IMR-90 (cell line): ENCODE measurements around the gene TBL3. TPM values are rescaled to one million over a fixed set of nuclear protein-coding genes. Genes with fewer than 3 reads are reported as not detected.

ENCODE experiments used
- ATAC-seq: fragments of 200-7000 bp; cut with Tn5 transposase; 2 replicates; pipeline ENCODE4 v1.9.1; 2020; ENCODE audit warnings: low read depth, mild to moderate bottlenecking, moderate library complexity
- BruUV-seq: library from RNA; stranded (reverse); fragments of 400-500 nt; replicated peaks from 2 replicates; lab custom pipeline; 2021; lab: Mats Ljungman, UMichigan
- CTCF ChIA-PET: fragments of 300-600 bp; formaldehyde crosslinking; extraction: SDS; loops from one replicate; lab custom pipeline; 2021; ENCODE audit warnings: antibody characterized with exemption; lab: Yijun Ruan, JAX
- POLR2A ChIA-PET: fragments of 300-600 bp; sonication (Branson Sonifier 250); formaldehyde crosslinking; loops from one replicate; lab custom pipeline; 2022; ENCODE audit warnings: antibody characterized with exemption; ENCODE audit not compliant: unreplicated experiment; lab: Charles Lee
- DNase-seq: peaks from one replicate; pipeline ENCODE4 v3.0.0; 2013
- H2AFZ ChIP-seq: replicated peaks from 2 replicates; pipeline ENCODE3; 2013; ENCODE audit warnings: low read length, mild to moderate bottlenecking; ENCODE audit not compliant: poor library complexity
- H2AK5ac ChIP-seq: 2 replicates; pipeline ENCODE4 v1.6.1; 2013; ENCODE audit warnings: low read depth, low read length, inconsistent platforms
- H2AK9ac ChIP-seq: replicated peaks from 2 replicates; pipeline ENCODE3; 2013; ENCODE audit warnings: mild to moderate bottlenecking, low read depth, low read length, moderate library complexity; ENCODE audit not compliant: poor library complexity
- H2BK120ac ChIP-seq: 2 replicates; pipeline ENCODE4 v1.6.1; 2013; ENCODE audit warnings: low read depth, low read length, inconsistent platforms
- H2BK15ac ChIP-seq: 3 replicates; pipeline ENCODE4 v1.6.1; 2013; ENCODE audit warnings: low read depth, low read length, inconsistent platforms
- H2BK20ac ChIP-seq: 2 replicates; pipeline ENCODE4 v1.6.1; 2013; ENCODE audit warnings: low read depth, mild to moderate bottlenecking, inconsistent platforms, low read length, moderate library complexity
- H2BK5ac ChIP-seq: 2 replicates; pipeline ENCODE4 v1.6.1; 2013; ENCODE audit warnings: mild to moderate bottlenecking, low read depth, low read length, inconsistent platforms; ENCODE audit not compliant: poor library complexity, severe bottlenecking
- H3K14ac ChIP-seq: replicated peaks from 2 replicates; pipeline ENCODE4 v1.6.1; 2013; ENCODE audit warnings: low read depth, low read length, inconsistent platforms
- H3K18ac ChIP-seq: 2 replicates; pipeline ENCODE4 v1.6.1; 2013; ENCODE audit warnings: low read depth, low read length, control low read depth
- H3K23ac ChIP-seq: 2 replicates; pipeline ENCODE4 v1.6.1; 2013; ENCODE audit warnings: low read depth, low read length, inconsistent platforms
- H3K27ac ChIP-seq: 2 replicates; pipeline ENCODE4 v1.5.1; 2013; ENCODE audit warnings: mild to moderate bottlenecking, control low read depth, low read length; ENCODE audit not compliant: insufficient read depth
- H3K27me3 ChIP-seq: 2 replicates; pipeline ENCODE4 v1.6.1; 2013; ENCODE audit warnings: low read length; ENCODE audit not compliant: control insufficient read depth, insufficient read depth
- H3K36me3 ChIP-seq: 2 replicates; pipeline ENCODE4 v1.6.1; 2013; ENCODE audit warnings: low read length, mixed read lengths; ENCODE audit not compliant: control insufficient read depth, insufficient read depth
- H3K4ac ChIP-seq: 2 replicates; pipeline ENCODE4 v1.6.1; 2013; ENCODE audit warnings: low read depth, low read length, inconsistent platforms
- H3K4me1 ChIP-seq: 2 replicates; pipeline ENCODE4 v1.6.1; 2013; ENCODE audit warnings: low read length, mixed read lengths; ENCODE audit not compliant: control insufficient read depth, insufficient read depth
- H3K4me2 ChIP-seq: 2 replicates; pipeline ENCODE4 v1.6.1; 2013; ENCODE audit warnings: low read depth, mild to moderate bottlenecking, control low read depth, low read length, moderate library complexity
- H3K4me3 ChIP-seq: 2 replicates; pipeline ENCODE4 v1.5.1; 2013; ENCODE audit warnings: low read depth, mild to moderate bottlenecking, control low read depth, low read length, moderate library complexity; ENCODE audit not compliant: insufficient read depth
- H3K56ac ChIP-seq: 2 replicates; pipeline ENCODE4 v1.6.1; 2013; ENCODE audit warnings: low read length, inconsistent platforms; ENCODE audit not compliant: insufficient read depth; ENCODE audit errors: extremely low read depth
- H3K79me1 ChIP-seq, 2 experiments: 2 replicates each; pipeline ENCODE4 v1.6.1; 2013; ENCODE audit warnings: low read length in 2 of 2, inconsistent platforms in 1 of 2, low read depth in 1 of 2
- H3K9ac ChIP-seq: 2 replicates; pipeline ENCODE4 v1.6.1; 2013; ENCODE audit warnings: low read depth, low read length, control low read depth
- H3K9me1 ChIP-seq: 2 replicates; pipeline ENCODE4 v1.6.1; 2013; ENCODE audit warnings: low read length, inconsistent platforms; ENCODE audit not compliant: insufficient read depth
- H3K9me3 ChIP-seq: 2 replicates; pipeline ENCODE4 v1.6.1; 2013; ENCODE audit warnings: low read length; ENCODE audit not compliant: control insufficient read depth, insufficient read depth
- H4K20me1 ChIP-seq: 2 replicates; pipeline ENCODE4 v1.6.1; 2013; ENCODE audit warnings: low read length, inconsistent platforms; ENCODE audit not compliant: insufficient read depth
- H4K5ac ChIP-seq: 2 replicates; pipeline ENCODE4 v1.6.1; 2013; ENCODE audit warnings: mild to moderate bottlenecking, low read depth, low read length, control low read depth
- H4K8ac ChIP-seq, 2 experiments: 2 replicates each; pipeline ENCODE4 v1.6.1; 2013; ENCODE audit warnings: low read depth in 2 of 2, low read length in 2 of 2, control low read depth in 1 of 2, inconsistent platforms in 1 of 2
- H4K91ac ChIP-seq: 2 replicates; pipeline ENCODE4 v1.6.1; 2013; ENCODE audit warnings: low read depth, low read length, inconsistent platforms; ENCODE audit not compliant: insufficient read depth
- BHLHE40 ChIP-seq: fragments of 150-350 bp; IDR thresholded peaks from 2 replicates; pipeline ENCODE4 v1.6.1; 2016; ENCODE audit warnings: mild to moderate bottlenecking, low read depth, low read length
- CEBPB ChIP-seq: IDR thresholded peaks from 2 replicates; pipeline ENCODE4 v1.6.1; 2012; ENCODE audit warnings: low read depth, low read length, improper control_type of control experiment
- CHD1 ChIP-seq: IDR thresholded peaks from 2 replicates; pipeline ENCODE4 v1.6.1; 2012; ENCODE audit warnings: low read depth, low read length, improper control_type of control experiment
- FOS ChIP-seq: fragments of 150-350 bp; IDR thresholded peaks from 2 replicates; pipeline ENCODE4 v1.6.1; 2016; ENCODE audit warnings: low read depth, low read length
- MAFK ChIP-seq: IDR thresholded peaks from 2 replicates; pipeline ENCODE4 v1.6.1; 2012; ENCODE audit warnings: low read depth, low read length, improper control_type of control experiment
- MAZ ChIP-seq: IDR thresholded peaks from 2 replicates; pipeline ENCODE4 v1.6.1; 2012; ENCODE audit warnings: low read depth, mild to moderate bottlenecking, low read length, improper control_type of control experiment, moderate library complexity, borderline replicate concordance
- NFE2L2 ChIP-seq: fragments of 150-350 bp; IDR thresholded peaks from 2 replicates; pipeline ENCODE4 v1.6.1; 2016; ENCODE audit warnings: low read depth, mild to moderate bottlenecking, low read length
- POLR2A ChIP-seq: IDR thresholded peaks from 2 replicates; pipeline ENCODE4 v1.6.1; 2012; ENCODE audit warnings: mild to moderate bottlenecking, low read depth, low read length
- RAD21 ChIP-seq: IDR thresholded peaks from 2 replicates; pipeline ENCODE4 v1.6.1; 2012; ENCODE audit warnings: low read length, improper control_type of control experiment
- RCOR1 ChIP-seq: IDR thresholded peaks from 2 replicates; pipeline ENCODE4 v1.6.1; 2012; ENCODE audit warnings: mild to moderate bottlenecking, low read length, improper control_type of control experiment; ENCODE audit not compliant: insufficient replicate concordance
- WGBS, 2 experiments: methylation state at CpG; one replicate each; pipeline versions ENCODE4 v1.1.5 to v1.1.7; 2013; ENCODE audit warnings: missing lambda C conversion rate in 2 of 2; ENCODE audit not compliant: insufficient read length in 1 of 2; ENCODE audit errors: extremely low coverage in 2 of 2; 5-methylcytosine and 5-hydroxymethylcytosine counted together
- dilution Hi-C: fragments of 300-500 bp; cut with HindIII; formaldehyde crosslinking; loops from one replicate; pipeline ENCODE4 v1.14.3; 2018; ENCODE audit warnings: low sequenced_read_pairs; ENCODE audit not compliant: unreplicated experiment
- in situ Hi-C: fragments of 300-500 bp; cut with MboI; formaldehyde crosslinking; loops from 3 replicates; pipeline ENCODE4 v1.14.3; 2019; ENCODE audit warnings: low sequenced_read_pairs, inconsistent platforms, mixed read lengths
- intact Hi-C: fragments of 100-400 bp; cut with micrococcal nuclease; formaldehyde crosslinking; loops from 2 replicates; pipeline ENCODE4 v1.10.0; 2022
- polyA plus RNA-seq, 3 experiments: library from polyadenylated mRNA; depleted of rRNA; stranded (reverse); fragments of >200 nt; gene quantifications; 2 replicates each; pipeline ENCODE4 v1.2.3, GENCODE V29; 2012; ENCODE audit warnings: low replicate concordance in 1 of 3
- total RNA-seq: library from RNA; depleted of rRNA; stranded (reverse); fragments of >200 nt; gene quantifications from 2 replicates; pipeline ENCODE4 v1.2.3, GENCODE V29; 2012
- TF ChIP-seq, protein P1 (sequence below): conservative IDR thresholded peaks from 2 replicates; pipeline ENCODE4 v1.5.1; 2012; ENCODE audit warnings: mild to moderate bottlenecking, low read depth, low read length, improper control_type of control experiment
- TF ChIP-seq, protein P2 (sequence below): fragments of 150-350 bp; IDR thresholded peaks from 2 replicates; pipeline ENCODE4 v1.6.1; 2017; ENCODE audit warnings: mild to moderate bottlenecking, antibody characterized with exemption, low read length, low read depth
- TF ChIP-seq, protein P3 (sequence below): fragments of 150-350 bp; IDR thresholded peaks from 2 replicates; pipeline ENCODE4 v1.6.1; 2016; ENCODE audit warnings: low read depth, mild to moderate bottlenecking, low read length, moderate library complexity, borderline replicate concordance

TBL3 gene
- total and polyA plus RNA-seq, 2 of the 4 experiments (the other 2 are of a cell fraction), result 38.5 to 60.8 TPM

DNA sequence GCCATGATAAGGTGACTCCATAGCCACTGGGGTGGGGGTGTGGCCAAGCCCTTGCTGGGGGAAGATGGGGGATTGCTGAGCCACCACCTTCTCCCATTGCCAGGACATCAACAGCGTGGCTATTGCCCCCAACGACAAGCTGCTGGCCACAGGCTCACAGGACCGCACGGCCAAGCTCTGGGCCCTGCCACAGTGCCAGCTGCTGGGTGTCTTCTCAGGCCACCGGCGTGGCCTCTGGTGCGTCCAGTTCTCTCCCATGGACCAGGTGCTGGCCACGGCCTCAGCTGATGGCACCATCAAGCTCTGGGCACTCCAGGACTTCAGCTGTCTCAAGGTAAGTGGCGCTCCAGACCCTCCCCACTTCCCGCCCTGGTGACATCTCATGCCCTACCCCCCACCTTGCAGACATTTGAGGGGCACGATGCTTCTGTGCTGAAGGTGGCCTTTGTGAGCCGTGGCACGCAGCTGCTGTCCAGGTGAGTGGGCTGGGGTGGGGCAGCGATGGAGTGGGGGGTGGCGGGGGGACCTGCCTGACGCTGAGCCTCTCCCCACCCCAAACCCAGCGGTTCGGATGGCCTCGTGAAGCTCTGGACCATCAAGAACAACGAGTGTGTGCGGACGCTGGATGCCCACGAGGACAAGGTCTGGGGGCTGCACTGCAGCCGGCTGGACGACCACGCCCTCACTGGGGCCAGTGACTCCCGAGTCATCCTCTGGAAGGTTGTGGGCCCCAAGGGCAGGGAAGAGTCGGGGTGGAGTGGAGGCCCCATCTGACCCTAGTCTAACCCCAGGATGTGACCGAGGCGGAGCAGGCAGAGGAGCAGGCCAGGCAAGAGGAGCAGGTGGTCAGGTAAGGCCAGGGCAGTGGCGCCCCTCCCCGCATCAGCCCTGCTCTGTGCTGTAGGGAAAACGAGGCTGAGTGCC, 5.4 kb downstream of the TBL3 start:
- no peak overlapping the region for H3K4ac ChIP-seq
- ChIA-PET POLR2A (no interaction called here), CTCF (no interaction called here)
- H3K27ac ChIP-seq, result no peak overlapping the region
- dilution Hi-C loops, result no loop called here
- no peak overlapping the region for H2BK20ac ChIP-seq
- TF ChIP-seq CHD1 (no peak), BHLHE40 (no peak), CEBPB (no peak), RCOR1 (no peak), FOS (no peak), NFE2L2 (no peak), MAZ (no peak), MAFK (no peak), RAD21 (no peak), POLR2A (no peak)
- TF ChIP-seq, protein P1, sequence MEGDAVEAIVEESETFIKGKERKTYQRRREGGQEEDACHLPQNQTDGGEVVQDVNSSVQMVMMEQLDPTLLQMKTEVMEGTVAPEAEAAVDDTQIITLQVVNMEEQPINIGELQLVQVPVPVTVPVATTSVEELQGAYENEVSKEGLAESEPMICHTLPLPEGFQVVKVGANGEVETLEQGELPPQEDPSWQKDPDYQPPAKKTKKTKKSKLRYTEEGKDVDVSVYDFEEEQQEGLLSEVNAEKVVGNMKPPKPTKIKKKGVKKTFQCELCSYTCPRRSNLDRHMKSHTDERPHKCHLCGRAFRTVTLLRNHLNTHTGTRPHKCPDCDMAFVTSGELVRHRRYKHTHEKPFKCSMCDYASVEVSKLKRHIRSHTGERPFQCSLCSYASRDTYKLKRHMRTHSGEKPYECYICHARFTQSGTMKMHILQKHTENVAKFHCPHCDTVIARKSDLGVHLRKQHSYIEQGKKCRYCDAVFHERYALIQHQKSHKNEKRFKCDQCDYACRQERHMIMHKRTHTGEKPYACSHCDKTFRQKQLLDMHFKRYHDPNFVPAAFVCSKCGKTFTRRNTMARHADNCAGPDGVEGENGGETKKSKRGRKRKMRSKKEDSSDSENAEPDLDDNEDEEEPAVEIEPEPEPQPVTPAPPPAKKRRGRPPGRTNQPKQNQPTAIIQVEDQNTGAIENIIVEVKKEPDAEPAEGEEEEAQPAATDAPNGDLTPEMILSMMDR, result no peak
- TF ChIP-seq, protein P2, sequence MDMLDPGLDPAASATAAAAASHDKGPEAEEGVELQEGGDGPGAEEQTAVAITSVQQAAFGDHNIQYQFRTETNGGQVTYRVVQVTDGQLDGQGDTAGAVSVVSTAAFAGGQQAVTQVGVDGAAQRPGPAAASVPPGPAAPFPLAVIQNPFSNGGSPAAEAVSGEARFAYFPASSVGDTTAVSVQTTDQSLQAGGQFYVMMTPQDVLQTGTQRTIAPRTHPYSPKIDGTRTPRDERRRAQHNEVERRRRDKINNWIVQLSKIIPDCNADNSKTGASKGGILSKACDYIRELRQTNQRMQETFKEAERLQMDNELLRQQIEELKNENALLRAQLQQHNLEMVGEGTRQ, result no peak
- TF ChIP-seq, protein P3, sequence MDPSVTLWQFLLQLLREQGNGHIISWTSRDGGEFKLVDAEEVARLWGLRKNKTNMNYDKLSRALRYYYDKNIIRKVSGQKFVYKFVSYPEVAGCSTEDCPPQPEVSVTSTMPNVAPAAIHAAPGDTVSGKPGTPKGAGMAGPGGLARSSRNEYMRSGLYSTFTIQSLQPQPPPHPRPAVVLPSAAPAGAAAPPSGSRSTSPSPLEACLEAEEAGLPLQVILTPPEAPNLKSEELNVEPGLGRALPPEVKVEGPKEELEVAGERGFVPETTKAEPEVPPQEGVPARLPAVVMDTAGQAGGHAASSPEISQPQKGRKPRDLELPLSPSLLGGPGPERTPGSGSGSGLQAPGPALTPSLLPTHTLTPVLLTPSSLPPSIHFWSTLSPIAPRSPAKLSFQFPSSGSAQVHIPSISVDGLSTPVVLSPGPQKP, result no peak
- no peak overlapping the region for H2BK5ac ChIP-seq
- no peak overlapping the region for H4K8ac ChIP-seq
- H2AK5ac ChIP-seq, result no peak overlapping the region
- no peak overlapping the region for H2BK120ac ChIP-seq
- no peak overlapping the region for H4K91ac ChIP-seq
- H3K9me3 ChIP-seq, result no peaks in the 10 kb centered on the region
- peaks cover 3% of the 10 kb centered on the region; the same call in 1 of the 2 replicates for H3K4me1 ChIP-seq
- ATAC-seq (no peak), DNase-seq (no peak)
- no peak overlapping the region for H2BK15ac ChIP-seq
- H3K14ac ChIP-seq, result no peak overlapping the region
- peaks cover 48% of the 10 kb centered on the region for H3K36me3 ChIP-seq
- no peaks in the 10 kb centered on the region for H3K9me1 ChIP-seq
- no peak overlapping the region for H3K9ac ChIP-seq
- intact Hi-C loops, result no loop called here
- no peak overlapping the region for H3K56ac ChIP-seq
- WGBS, 2 experiments, result 94% methylated on average over 16 of the region's 33 CpGs; no CpG with 5 or more reads in 1 of the 2 experiments
- no peaks in the 10 kb centered on the region; the same call in 1 of the 2 replicates for H4K20me1 ChIP-seq
- in situ Hi-C loops, result no loop called here
- H3K79me1 ChIP-seq, result peaks cover 0 to 20% of the 10 kb centered on the region in 2 experiments; a peak in 1 of 4 replicates
- H3K4me3 ChIP-seq, result no peak overlapping the region
- BruUV-seq, result TSS peak; percentile 38
- no peak overlapping the region for H3K23ac ChIP-seq
- no peak overlapping the region for H4K5ac ChIP-seq
- H3K18ac ChIP-seq, result no peak overlapping the region
- H3K27me3 ChIP-seq, result peaks cover 25% of the 10 kb centered on the region; the same call in 1 of the 2 replicates
- H3K4me2 ChIP-seq, result no peak overlapping the region
- no peak overlapping the region for H2AK9ac ChIP-seq
- no peak overlapping the region for H2AFZ ChIP-seq
